ENCODE measurements around the gene FRMD4B.

GRCh38 chr3:69364354-69364753, 21.5 kb downstream of the FRMD4B start:
- no peak for TF ChIP-seq EZH2phosphoT487 (IDR thresholded peaks at IDR 0.05; ENCODE audit: insufficient read depth, low read depth)
- TF ChIP-seq EZH2 (IDR thresholded peaks at IDR 0.05; ENCODE audit: insufficient read depth, poor library complexity, severe bottlenecking): no peak
